ENCODE results near the gene UPK1A.
"Not testable (repeated sequence)": the region's sequence is repeated elsewhere in the genome, so short reads cannot be mapped to it uniquely, and the experiment has no call there.

Gene UPK1A

GRCh38 chr19:35691106-35691505 lies 24.8 kb downstream of the UPK1A start:
- DNase-seq (ENCODE audit: low read depth in 2 of 2) = not testable (repeated sequence)

- no peak for DNase-seq (ENCODE audit: low read depth in 2 of 2)
Observed at GRCh38 chr19:35692010-35692409, 25.7 kb downstream of the UPK1A start.

- DNase-seq (ENCODE audit: low read depth in 2 of 2) = no peak
Observed at GRCh38 chr19:35693422-35693821, 27.1 kb downstream of the UPK1A start.

- DNase-seq (ENCODE audit: low read depth in 2 of 2) = peak; percentile 84 to 88
Observed at GRCh38 chr19:35693835-35694599, 27.7 kb downstream of the UPK1A start.

- no peak for DNase-seq (ENCODE audit: low read depth in 2 of 2)
Observed at GRCh38 chr19:35695895-35696422, 29.6 kb downstream of the UPK1A start.

- DNase-seq (ENCODE audit: low read depth in 2 of 2) = no peak
Observed at GRCh38 chr19:35696835-35697234, 30.5 kb downstream of the UPK1A start.

- peak; percentile 84 to 91 for DNase-seq (ENCODE audit: low read depth in 2 of 2)
Observed at GRCh38 chr19:35702223-35703012, 36.1 kb downstream of the UPK1A start.

GRCh38 chr19:35703343-35703742 lies 37.0 kb downstream of the UPK1A start:
- DNase-seq (ENCODE audit: low read depth in 2 of 2) = no peak

- DNase-seq (ENCODE audit: low read depth in 2 of 2) = no peak
Observed at GRCh38 chr19:35704218-35704617, 37.9 kb downstream of the UPK1A start, which contains the start of gene ZBTB32. Gene ZBTB32, plus strand, starts transcription at chr19:35704558. Its CDS starts 10,069 bp downstream, at chr19:35714627.

- no peak for DNase-seq (ENCODE audit: low read depth in 2 of 2)
Observed at GRCh38 chr19:35708391-35708790, 42.1 kb downstream of the UPK1A start.

GRCh38 chr19:35710784-35711723 lies 44.7 kb downstream of the UPK1A start:
- peak; percentile 58 to 61 for DNase-seq (ENCODE audit: low read depth in 2 of 2)

- peak; percentile 81 to 82 for DNase-seq (ENCODE audit: low read depth in 2 of 2)
Observed at GRCh38 chr19:35712567-35713505, 46.5 kb downstream of the UPK1A start.

- no peak for DNase-seq (ENCODE audit: low read depth in 2 of 2)
Observed at GRCh38 chr19:35713506-35713850, 47.2 kb downstream of the UPK1A start.

GRCh38 chr19:35713904-35714495 lies 47.7 kb downstream of the UPK1A start:
- DNase-seq (ENCODE audit: low read depth in 2 of 2) = no peak

GRCh38 chr19:35714601-35715354 lies 48.5 kb downstream of the UPK1A start:
- DNase-seq (ENCODE audit: low read depth in 2 of 2) = no peak

GRCh38 chr19:35715355-35715809 lies 49.1 kb downstream of the UPK1A start:
- no peak for DNase-seq (ENCODE audit: low read depth in 2 of 2)

GRCh38 chr19:35715981-35716800 lies 49.9 kb downstream of the UPK1A start:
- no peak for DNase-seq (ENCODE audit: low read depth in 2 of 2)

Measured in stimulated activated CD8-positive, alpha-beta memory T cell treated with anti-CD3 and anti-CD28 coated beads, Interleukin-2, amount 100 ng/mL, for 48 hours (primary cell).